ENCODE results near the gene EPB41L5. TPM values are rescaled to one million over a fixed set of nuclear protein-coding genes. Genes with fewer than 3 reads are reported as not detected.

Gene EPB41L5
- total and polyA plus RNA-seq, 12 donors = 2.6 to 25.8 (median 13.9) TPM

DNA sequence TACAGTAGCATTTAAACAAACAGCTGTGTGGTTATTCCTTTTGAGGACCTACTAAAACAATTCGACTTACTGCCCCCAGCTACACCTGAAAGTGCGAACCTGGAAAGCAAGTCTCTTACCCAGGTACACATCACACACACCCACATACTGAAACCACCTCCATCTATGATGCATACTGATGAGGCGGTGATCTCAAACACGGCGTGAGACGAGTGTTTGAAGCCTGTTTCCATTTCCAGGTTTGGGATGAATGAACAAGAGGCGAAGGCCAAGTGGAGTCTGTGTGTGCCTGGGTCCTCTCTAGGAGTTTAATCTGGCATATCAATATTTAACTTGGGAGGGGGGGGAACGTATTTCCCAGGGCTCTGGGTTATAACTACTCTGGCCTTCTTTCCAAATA is 208.7 kb downstream of the EPB41L5 start:
- DNase-seq = peak in 2 of 7 donors; percentile 15 to 42
- WGBS, 4 donors = 95 to 98% (median 97%) methylated on average over 8 of the region's 8 CpGs

DNA sequence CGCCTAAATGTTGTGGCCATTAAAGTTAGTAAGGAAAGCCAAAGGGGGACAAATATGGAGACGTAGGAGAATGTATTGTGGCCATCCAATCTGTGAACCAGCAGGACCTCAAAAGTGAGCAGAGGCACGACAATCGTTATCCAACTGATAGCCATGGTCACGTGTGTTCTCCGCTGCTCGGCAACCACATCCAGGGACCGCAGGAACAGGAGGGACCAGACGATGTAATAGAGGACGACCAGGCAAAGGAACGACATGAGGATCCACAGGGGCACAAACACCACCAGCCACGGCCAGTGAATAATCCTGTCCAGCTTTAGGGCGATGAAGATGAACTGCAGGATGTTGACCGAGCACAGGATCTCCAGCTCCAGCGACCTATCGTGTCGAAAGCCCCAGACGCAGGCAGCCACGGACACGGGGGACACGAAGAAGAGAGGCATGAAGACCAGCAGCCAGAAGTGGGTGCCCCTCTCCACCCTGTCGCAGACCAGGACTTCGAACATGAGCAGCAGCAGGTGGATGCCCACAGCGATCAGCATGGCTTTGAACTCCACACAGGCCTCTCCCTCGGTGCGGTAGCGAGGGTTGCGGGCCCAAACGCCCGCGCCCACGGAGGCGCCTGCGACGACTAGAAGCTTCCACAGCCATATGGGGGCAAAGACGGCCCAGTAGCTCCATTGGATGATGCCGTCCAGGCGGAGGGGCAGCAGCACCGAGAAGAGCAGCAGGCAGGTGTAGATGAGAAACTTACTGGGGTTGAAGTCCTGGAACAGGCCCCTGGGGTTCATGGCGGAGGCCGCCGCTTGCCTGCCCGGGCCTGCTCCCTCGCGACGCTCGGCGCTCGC is 209.5 kb downstream of the EPB41L5 start:
- DNase-seq = peak in 2 of 7 donors; percentile 36 to 55
- intact Hi-C loops (cut with DNase I) = no loop called here
- H3K4me1 ChIP-seq (replicated peaks in 1 of 2) = peaks cover 0 to 23% of the 10 kb centered on the region in 2 donors
- 77 to 95% (median 87%) methylated on average over 23 to 49 of the region's 49 CpGs for WGBS, 4 donors
- peak overlapping the region in 2 of 4 donors; percentile 47 to 68 for H3K4me3 ChIP-seq
- no peaks in the 10 kb centered on the region for H3K27me3 ChIP-seq
- no peak for TF ChIP-seq POLR2A (IDR thresholded peaks at IDR 0.05)
- TF ChIP-seq, protein P1, sequence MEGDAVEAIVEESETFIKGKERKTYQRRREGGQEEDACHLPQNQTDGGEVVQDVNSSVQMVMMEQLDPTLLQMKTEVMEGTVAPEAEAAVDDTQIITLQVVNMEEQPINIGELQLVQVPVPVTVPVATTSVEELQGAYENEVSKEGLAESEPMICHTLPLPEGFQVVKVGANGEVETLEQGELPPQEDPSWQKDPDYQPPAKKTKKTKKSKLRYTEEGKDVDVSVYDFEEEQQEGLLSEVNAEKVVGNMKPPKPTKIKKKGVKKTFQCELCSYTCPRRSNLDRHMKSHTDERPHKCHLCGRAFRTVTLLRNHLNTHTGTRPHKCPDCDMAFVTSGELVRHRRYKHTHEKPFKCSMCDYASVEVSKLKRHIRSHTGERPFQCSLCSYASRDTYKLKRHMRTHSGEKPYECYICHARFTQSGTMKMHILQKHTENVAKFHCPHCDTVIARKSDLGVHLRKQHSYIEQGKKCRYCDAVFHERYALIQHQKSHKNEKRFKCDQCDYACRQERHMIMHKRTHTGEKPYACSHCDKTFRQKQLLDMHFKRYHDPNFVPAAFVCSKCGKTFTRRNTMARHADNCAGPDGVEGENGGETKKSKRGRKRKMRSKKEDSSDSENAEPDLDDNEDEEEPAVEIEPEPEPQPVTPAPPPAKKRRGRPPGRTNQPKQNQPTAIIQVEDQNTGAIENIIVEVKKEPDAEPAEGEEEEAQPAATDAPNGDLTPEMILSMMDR (IDR thresholded peaks at IDR 0.05) = no peak
- H3K27ac ChIP-seq = peak overlapping the region in 4 of 5 donors; percentile 75 to 96 (median 93)
- no peaks in the 10 kb centered on the region for H3K9me3 ChIP-seq (replicated peaks in 1 of 3)
- no peaks in the 10 kb centered on the region for H3K36me3 ChIP-seq (replicated peaks in 1 of 2)

More for the DNA sequence above, 208.7 kb downstream of the EPB41L5 start:
- no peak for TF ChIP-seq POLR2A (IDR thresholded peaks at IDR 0.05)
- TF ChIP-seq, protein P1 (IDR thresholded peaks at IDR 0.05) = no peak
- H3K27me3 ChIP-seq = no peaks in the 10 kb centered on the region
- intact Hi-C loops (cut with DNase I) = no loop called here
- H3K36me3 ChIP-seq (replicated peaks in 1 of 2) = no peaks in the 10 kb centered on the region
- H3K4me3 ChIP-seq = no peak overlapping the region
- no peaks in the 10 kb centered on the region for H3K9me3 ChIP-seq (replicated peaks in 1 of 3)
- H3K4me1 ChIP-seq (replicated peaks in 1 of 2) = peaks cover 0 to 23% of the 10 kb centered on the region in 2 donors
- H3K27ac ChIP-seq = no peak overlapping the region

DNA sequence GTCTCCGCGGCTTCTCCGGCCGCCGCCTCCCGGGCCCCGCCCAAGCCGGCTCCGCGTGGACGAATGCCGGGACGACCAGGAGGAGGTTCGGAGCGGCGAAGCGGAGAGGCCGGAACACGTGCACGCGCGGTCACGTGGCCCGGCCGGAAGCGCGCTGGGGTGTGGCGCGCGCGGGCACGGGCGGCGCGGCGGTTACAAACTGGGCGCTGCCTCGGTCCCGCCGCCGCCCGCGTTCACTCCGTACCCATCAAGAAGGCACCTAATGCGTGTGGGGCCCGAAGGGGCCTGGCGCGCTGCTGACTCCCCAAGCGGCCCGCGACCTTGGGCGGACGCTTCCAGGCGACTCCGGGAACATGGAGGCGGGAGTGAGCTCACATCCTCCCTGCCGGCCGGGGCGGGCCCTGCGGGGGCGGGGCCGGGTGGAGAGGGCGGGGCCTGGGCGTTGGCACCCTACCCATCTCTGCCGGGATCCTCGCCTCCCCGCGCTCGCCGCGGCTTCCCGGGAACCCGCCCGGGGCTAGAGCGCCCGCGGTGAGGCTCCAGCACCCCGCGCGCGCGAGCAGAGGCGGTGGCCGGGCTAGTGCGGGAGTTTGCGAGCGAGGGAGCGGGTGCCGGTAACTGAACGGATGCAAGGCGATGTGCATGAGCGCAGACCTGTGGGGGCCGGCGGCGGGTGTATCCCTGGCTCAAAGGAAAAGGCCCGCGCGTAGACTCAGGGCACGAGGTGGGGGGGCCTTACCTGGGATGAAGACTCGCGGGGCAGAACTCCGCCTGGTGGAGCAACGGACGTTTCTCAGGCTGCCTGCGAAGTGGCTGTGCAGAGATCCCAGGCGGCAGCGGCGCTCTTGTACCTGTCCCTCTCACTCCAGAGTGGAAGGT is 210.4 kb downstream of the EPB41L5 start, which contains the start of gene TMEM185B:
TSS of gene TMEM185B (minus strand) at position 367 of the 879 bp plus-strand sequence. CDS start 424 bp downstream, outside the sequence.
- peak within 1 kb of the TSS; percentile 43 to 68 (median 48) for H3K4me3 ChIP-seq
- H3K9me3 ChIP-seq (replicated peaks in 1 of 3) = no peaks in the 10 kb centered on the region
- peaks cover 0 to 30% of the 10 kb centered on the region in 2 donors for H3K4me1 ChIP-seq (replicated peaks in 1 of 2)
- H3K27ac ChIP-seq = peak within 1 kb of the TSS; percentile 60 to 96 (median 91)
- TF ChIP-seq POLR2A (IDR thresholded peaks at IDR 0.05) = peak; percentile 45
- TF ChIP-seq, protein P1 (IDR thresholded peaks at IDR 0.05) = peak in 5 of 6 experiments; percentile 6 to 48 (median 35)
- DNase-seq = peak; percentile 91 to 95 (median 91)
- no peaks in the 10 kb centered on the region for H3K27me3 ChIP-seq
- intact Hi-C loops (cut with DNase I) = no loop called here
- WGBS, 4 donors = 1 to 6% (median 4%) methylated on average over 7 to 108 of the region's 108 CpGs
- no peaks in the 10 kb centered on the region for H3K36me3 ChIP-seq (replicated peaks in 1 of 2)

DNA sequence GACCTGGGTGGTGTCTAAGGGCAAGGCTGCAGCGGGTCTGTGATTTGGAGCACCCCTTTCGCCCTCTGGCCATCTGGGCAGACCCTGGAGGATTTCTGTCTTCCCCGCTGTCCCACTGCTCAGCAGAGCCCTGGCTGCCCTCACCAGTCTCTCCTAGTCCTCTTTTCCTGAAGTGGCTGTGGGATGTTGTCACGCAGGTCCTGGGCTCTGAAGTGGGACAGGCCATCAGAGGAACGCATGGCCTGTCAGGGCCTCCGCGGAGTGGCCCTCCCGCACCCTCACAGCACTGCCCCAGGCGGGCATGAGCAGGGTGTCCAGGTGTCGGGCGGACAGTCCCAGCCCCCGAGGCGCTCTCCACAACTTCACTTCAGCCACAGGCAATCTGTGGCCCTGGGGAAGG is 211.4 kb downstream of the EPB41L5 start:
- H3K9me3 ChIP-seq (replicated peaks in 1 of 3) = no peaks in the 10 kb centered on the region
- H3K36me3 ChIP-seq (replicated peaks in 1 of 2) = no peaks in the 10 kb centered on the region
- peaks cover 0 to 30% of the 10 kb centered on the region in 2 donors for H3K4me1 ChIP-seq (replicated peaks in 1 of 2)
- no peak overlapping the region for H3K4me3 ChIP-seq
- no peak for DNase-seq
- no peak for TF ChIP-seq POLR2A (IDR thresholded peaks at IDR 0.05)
- TF ChIP-seq, protein P1 (IDR thresholded peaks at IDR 0.05) = no peak
- 90 to 100% (median 98%) methylated on average over 5 to 13 of the region's 13 CpGs for WGBS, 4 donors
- no peaks in the 10 kb centered on the region for H3K27me3 ChIP-seq
- no peak overlapping the region for H3K27ac ChIP-seq
- intact Hi-C loops (cut with DNase I) = no loop called here

All from adrenal gland (tissue), 12 donors.